GM19467 (cell line): Measurements from ENCODE around the gene STOX1.
"Not testable (repeated sequence)": the region's sequence is repeated elsewhere in the genome, so short reads cannot be mapped to it uniquely, and the experiment has no call there.

Experiments
- ATAC-seq: cut with Tn5 transposase; IDR thresholded peaks from one replicate; pipeline ENCODE4 v1.9.1; 2021; ENCODE audit warnings: mild to moderate bottlenecking, moderate library complexity; ENCODE audit not compliant: unreplicated experiment

Gene STOX1

GRCh38 chr10:68879628-68880027 lies 52.3 kb downstream of the STOX1 start:
- ATAC-seq = no peak

GRCh38 chr10:68880181-68880580 lies 52.9 kb downstream of the STOX1 start:
- no peak for ATAC-seq

- ATAC-seq = no peak
Observed at GRCh38 chr10:68895041-68895440, 67.7 kb downstream of the STOX1 start.

- no peak for ATAC-seq
Observed at GRCh38 chr10:68897336-68897741, 70.0 kb downstream of the STOX1 start.

GRCh38 chr10:68899186-68899745 lies 71.9 kb downstream of the STOX1 start:
- ATAC-seq = no peak

GRCh38 chr10:68900427-68901104 lies 73.2 kb downstream of the STOX1 start:
- no peak for ATAC-seq

- ATAC-seq = peak; percentile 97
Observed at GRCh38 chr10:68901105-68901927, 74.0 kb downstream of the STOX1 start, which contains the start of gene DDX50. DDX50 (plus strand) TSS chr10:68901315; CDS start chr10:68901385, 70 bp downstream.

GRCh38 chr10:68902382-68902781 lies 75.1 kb downstream of the STOX1 start:
- no peak for ATAC-seq

- ATAC-seq = no peak
Observed at GRCh38 chr10:68924593-68924992, 97.3 kb downstream of the STOX1 start.

GRCh38 chr10:68925489-68925888 lies 98.2 kb downstream of the STOX1 start:
- ATAC-seq = no peak

- not testable (repeated sequence) for ATAC-seq
Observed at GRCh38 chr10:68929157-68929556, 101.8 kb downstream of the STOX1 start.

- not testable (repeated sequence) for ATAC-seq
Observed at GRCh38 chr10:68929888-68930287, 102.6 kb downstream of the STOX1 start.

- not testable (repeated sequence) for ATAC-seq
Observed at GRCh38 chr10:68932860-68933259, 105.5 kb downstream of the STOX1 start.

- ATAC-seq = no peak
Observed at GRCh38 chr10:68934994-68935393, 107.7 kb downstream of the STOX1 start.

- ATAC-seq = no peak
Observed at GRCh38 chr10:68938117-68938516, 110.8 kb downstream of the STOX1 start.

- no peak for ATAC-seq
Observed at GRCh38 chr10:68938884-68939283, 111.6 kb downstream of the STOX1 start.

GRCh38 chr10:68940917-68941316 lies 113.6 kb downstream of the STOX1 start:
- not testable (repeated sequence) for ATAC-seq
